Measurements from ENCODE around the gene DTX4.

DNA sequence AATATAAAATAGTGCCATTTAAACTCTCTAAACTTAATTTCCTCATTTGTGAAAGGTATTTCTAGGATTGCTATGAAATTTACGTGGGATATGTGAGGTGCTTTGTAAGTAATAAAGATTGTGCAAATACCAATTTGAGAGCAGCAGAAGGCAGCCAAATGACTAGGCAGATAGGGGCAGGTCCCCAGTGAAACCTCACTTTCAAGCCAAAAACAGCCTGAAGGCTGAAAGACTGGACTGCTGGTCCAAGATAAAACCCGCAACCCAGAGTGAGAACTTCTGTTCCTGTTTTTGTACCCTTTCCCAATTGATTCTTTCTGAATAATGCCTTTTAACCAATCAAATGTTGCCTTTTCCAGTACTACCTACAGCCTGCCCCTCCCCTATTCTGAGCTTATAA is 7.2 kb downstream of the DTX4 start:
- TF ChIP-seq, protein P1, sequence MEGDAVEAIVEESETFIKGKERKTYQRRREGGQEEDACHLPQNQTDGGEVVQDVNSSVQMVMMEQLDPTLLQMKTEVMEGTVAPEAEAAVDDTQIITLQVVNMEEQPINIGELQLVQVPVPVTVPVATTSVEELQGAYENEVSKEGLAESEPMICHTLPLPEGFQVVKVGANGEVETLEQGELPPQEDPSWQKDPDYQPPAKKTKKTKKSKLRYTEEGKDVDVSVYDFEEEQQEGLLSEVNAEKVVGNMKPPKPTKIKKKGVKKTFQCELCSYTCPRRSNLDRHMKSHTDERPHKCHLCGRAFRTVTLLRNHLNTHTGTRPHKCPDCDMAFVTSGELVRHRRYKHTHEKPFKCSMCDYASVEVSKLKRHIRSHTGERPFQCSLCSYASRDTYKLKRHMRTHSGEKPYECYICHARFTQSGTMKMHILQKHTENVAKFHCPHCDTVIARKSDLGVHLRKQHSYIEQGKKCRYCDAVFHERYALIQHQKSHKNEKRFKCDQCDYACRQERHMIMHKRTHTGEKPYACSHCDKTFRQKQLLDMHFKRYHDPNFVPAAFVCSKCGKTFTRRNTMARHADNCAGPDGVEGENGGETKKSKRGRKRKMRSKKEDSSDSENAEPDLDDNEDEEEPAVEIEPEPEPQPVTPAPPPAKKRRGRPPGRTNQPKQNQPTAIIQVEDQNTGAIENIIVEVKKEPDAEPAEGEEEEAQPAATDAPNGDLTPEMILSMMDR (conservative IDR thresholded peaks at IDR 0.05 in 1 of 2, IDR thresholded peaks at IDR 0.05 in 1 of 2; ENCODE audit: extremely low read depth in 1 of 2, insufficient read depth in 1 of 2, low read depth in 1 of 2, low read length in 2 of 2) = no peak
- TF ChIP-seq EZH2 (IDR thresholded peaks at IDR 0.05; ENCODE audit: borderline replicate concordance, low read length) = no peak
